HepG2 (cell line): ENCODE measurements around the gene COPS7B. TPM values are rescaled to one million over a fixed set of nuclear protein-coding genes. Genes with fewer than 3 reads are reported as not detected.

Experiments used
- ATAC-seq: fragments of 200-7000 bp; cut with Tn5 transposase; 3 replicates; pipeline ENCODE4 v1.9.1; 2020; ENCODE audit warnings: mild to moderate bottlenecking, moderate library complexity
- BruUV-seq: library from RNA; stranded (reverse); fragments of 400-500 nt; replicated peaks from 2 replicates; lab custom pipeline; 2021; lab: Mats Ljungman, UMichigan
- CTCF ChIA-PET: fragments of 300-600 bp; formaldehyde crosslinking; extraction: SDS; loops from one replicate; lab custom pipeline; 2021; ENCODE audit warnings: low total read pairs, inconsistent platforms, low intra/inter-chr PET ratio; lab: Yijun Ruan, JAX
- POLR2A ChIA-PET: fragments of 350-600 bp; sonication (Branson Sonifier 250); formaldehyde crosslinking; loops from one replicate; lab custom pipeline; 2020; ENCODE audit warnings: antibody characterized with exemption, inconsistent platforms; lab: Yijun Ruan, JAX
- DNase-seq: peaks from one replicate; pipeline ENCODE4 v3.0.0-alpha.2; 2015; ENCODE audit warnings: low spot score
- FAIRE-seq: peaks from 3 replicates; lab custom pipeline; 2011; peaks lifted over from hg19 to GRCh38; lab: Jason Lieb, UNC
- H2AFZ ChIP-seq: one replicate; pipeline ENCODE4 v1.6.1; 2011; ENCODE audit warnings: low read length, inconsistent platforms
- H3K27ac ChIP-seq: fragments of 300-600 bp; 3 replicates; pipeline ENCODE4 v1.8.0; 2011; ENCODE audit warnings: mixed run types, mild to moderate bottlenecking, mixed read lengths, low read length, inconsistent platforms; ENCODE audit not compliant: insufficient read depth; ENCODE audit errors: extremely low read length
- H3K27me3 ChIP-seq, 2 experiments: fragments of 200-600 bp in 1 of 2; 2 replicates in 1 of 2; 3 replicates in 1 of 2; pipeline versions ENCODE4 v1.6.0 to v1.8.0; 2011; ENCODE audit warnings: low read length in 2 of 2, mild to moderate bottlenecking in 2 of 2, moderate library complexity in 2 of 2, inconsistent platforms in 1 of 2; ENCODE audit not compliant: insufficient read depth in 2 of 2, control insufficient read depth in 1 of 2
- H3K36me3 ChIP-seq, 2 experiments: fragments of 200-600 bp in 1 of 2; replicated peaks in 1 of 2; 2 replicates in 1 of 2; 3 replicates in 1 of 2; pipeline versions ENCODE4 v1.5.1 to v1.8.0; 2011; ENCODE audit warnings: low read length in 2 of 2, inconsistent platforms in 1 of 2; ENCODE audit not compliant: insufficient read depth in 2 of 2, control insufficient read depth in 1 of 2
- H3K4me1 ChIP-seq: 2 replicates; pipeline ENCODE4 v1.5.1; 2012; ENCODE audit warnings: low read length, inconsistent platforms; ENCODE audit not compliant: insufficient read depth
- H3K4me2 ChIP-seq: 2 replicates; pipeline ENCODE4 v1.6.0; 2011; ENCODE audit warnings: low read depth, low read length, inconsistent platforms
- H3K4me3 ChIP-seq, 3 experiments: fragments of 200-600 bp in 1 of 3; sonication (generic), shearing (Covaris generic) in 1 of 3; replicated peaks in 1 of 3; 2 replicates each; pipeline ENCODE4 v1.5.1; 2011 to 2016; ENCODE audit warnings: low read length in 3 of 3, inconsistent platforms in 2 of 3, low read depth in 2 of 3, mild to moderate bottlenecking in 2 of 3, control low read depth in 1 of 3, mixed read lengths in 1 of 3; ENCODE audit not compliant: insufficient read depth in 1 of 3
- H3K79me2 ChIP-seq: one replicate; pipeline ENCODE4 v1.6.1; 2011; ENCODE audit warnings: low read length, inconsistent platforms; ENCODE audit not compliant: insufficient read depth
- H3K9ac ChIP-seq: 2 replicates; pipeline ENCODE4 v1.6.0; 2011; ENCODE audit warnings: mild to moderate bottlenecking, low read depth, low read length, inconsistent platforms; ENCODE audit not compliant: insufficient read depth
- H3K9me3 ChIP-seq: 2 replicates; pipeline ENCODE4 v1.5.1; 2012; ENCODE audit warnings: mild to moderate bottlenecking, low read length
- H4K20me1 ChIP-seq: 2 replicates; pipeline ENCODE4 v1.6.0; 2011; ENCODE audit warnings: inconsistent platforms, mild to moderate bottlenecking, low read length, moderate library complexity; ENCODE audit not compliant: insufficient read depth
- AGO1 ChIP-seq: fragments of 200-400 bp; formaldehyde crosslinking; IDR thresholded peaks from 2 replicates; pipeline ENCODE4 v1.6.1; 2017; ENCODE audit warnings: mild to moderate bottlenecking, low read depth, low read length, moderate library complexity; ENCODE audit not compliant: poor library complexity, severe bottlenecking
- CENPX ChIP-seq: sonication (generic); formaldehyde crosslinking; IDR thresholded peaks from 2 replicates; pipeline ENCODE4 v1.9.0; 2021; ENCODE audit warnings: mild to moderate bottlenecking, missing genetic modification reagents, moderate library complexity
- FOXO4 ChIP-seq: sonication (generic); formaldehyde crosslinking; conservative IDR thresholded peaks from 2 replicates; pipeline ENCODE4 v1.8.1; 2023; ENCODE audit warnings: missing genetic modification reagents
- NFE2 ChIP-seq: sonication (generic); formaldehyde crosslinking; IDR thresholded peaks from 2 replicates; pipeline ENCODE4 v1.4.0; 2020; ENCODE audit warnings: missing genetic modification reagents
- PAXIP1 ChIP-seq: sonication (generic); formaldehyde crosslinking; conservative IDR thresholded peaks from 2 replicates; pipeline ENCODE4 v1.4.0; 2020; ENCODE audit warnings: mild to moderate bottlenecking, missing genetic modification reagents, moderate library complexity
- PHF20 ChIP-seq: sonication (generic); formaldehyde crosslinking; IDR thresholded peaks from 2 replicates; pipeline ENCODE4 v1.5.0; 2020; ENCODE audit warnings: mild to moderate bottlenecking, missing genetic modification reagents
- RBFOX2 ChIP-seq: fragments of 200-400 bp; formaldehyde crosslinking; IDR thresholded peaks from 2 replicates; pipeline ENCODE4 v1.6.1; 2017; ENCODE audit warnings: low read depth, mild to moderate bottlenecking, low read length
- TCF12 ChIP-seq, 2 experiments: fragments of 450-650 bp in 1 of 2; sonication (generic) in 1 of 2; formaldehyde crosslinking in 1 of 2; IDR thresholded peaks; 2 replicates each; pipeline versions ENCODE4 v1.6.1 to v1.8.0; 2017 to 2022; ENCODE audit warnings: antibody characterized with exemption in 1 of 2, mild to moderate bottlenecking in 1 of 2, missing genetic modification reagents in 1 of 2, moderate library complexity in 1 of 2
- TGIF2 ChIP-seq: IDR thresholded peaks from 2 replicates; pipeline ENCODE4 v1.6.1; 2016; ENCODE audit warnings: control low read depth, missing compliant biosample characterization
- ZBTB7A ChIP-seq: sonication (generic); formaldehyde crosslinking; IDR thresholded peaks from 2 replicates; pipeline ENCODE4 v1.8.0; 2022; ENCODE audit warnings: mild to moderate bottlenecking, missing genetic modification reagents
- ZNF333 ChIP-seq: sonication (generic); formaldehyde crosslinking; IDR thresholded peaks from 2 replicates; pipeline ENCODE4 v1.4.0; 2020; ENCODE audit warnings: mild to moderate bottlenecking, missing genetic modification reagents, borderline replicate concordance
- ZNF589 ChIP-seq: sonication (generic); formaldehyde crosslinking; conservative IDR thresholded peaks from 2 replicates; pipeline ENCODE4 v1.8.0; 2022; ENCODE audit warnings: mild to moderate bottlenecking, moderate library complexity, missing genetic modification reagents
- ZNF749 ChIP-seq: sonication (generic); formaldehyde crosslinking; IDR thresholded peaks from 2 replicates; pipeline ENCODE4 v1.8.0; 2022; ENCODE audit warnings: mild to moderate bottlenecking, missing genetic modification reagents, moderate library complexity, borderline replicate concordance
- WGBS: methylation state at CpG from one replicate; pipeline ENCODE4 v1.1.6; 2017; ENCODE audit warnings: low lambda C conversion rate; 5-methylcytosine and 5-hydroxymethylcytosine counted together
- in situ Hi-C: cut with HindIII; loops from 2 replicates; pipeline ENCODE4 v1.10.0; 2017; ENCODE audit warnings: low pct_unique_long_range_greater_than_20kb; ENCODE audit not compliant: extremely low pct_ligation_motif_present
- intact Hi-C: fragments of 100-400 bp; cut with micrococcal nuclease; formaldehyde crosslinking; loops from one replicate; pipeline ENCODE4 v1.10.0; 2022; ENCODE audit not compliant: unreplicated experiment
- polyA plus RNA-seq, 8 experiments: library from polyadenylated mRNA; depleted of rRNA in 3 of 8; stranded (reverse) in 7 of 8; unstranded in 1 of 8; fragments of >200 nt; fragmentation: Illumina TruSeq in 4 of 8; extraction: Trizol in 4 of 8; gene quantifications; 2 replicates each; pipeline versions ENCODE4 v1.2.1 to v1.2.3, GENCODE V29; 2011 to 2016; ENCODE audit warnings: low read depth in 4 of 8, missing spikeins in 1 of 8, mixed read lengths in 1 of 8; ENCODE audit not compliant: insufficient read depth in 1 of 8
- total RNA-seq, 5 experiments: library from RNA; depleted of rRNA; stranded (reverse); fragments of >200 nt; fragmentation: Illumina TruSeq; extraction: Trizol; gene quantifications; 2 replicates each; pipeline ENCODE4 v1.2.3, GENCODE V29; 2016; ENCODE audit warnings: low read depth in 1 of 5
- TF ChIP-seq, protein P1 (sequence below): sonication (generic); formaldehyde crosslinking; IDR thresholded peaks from 2 replicates; pipeline ENCODE4 v1.9.0; 2021; ENCODE audit warnings: missing genetic modification reagents, borderline replicate concordance
- TF ChIP-seq, protein P2 (sequence below): sonication (generic); formaldehyde crosslinking; IDR thresholded peaks from 2 replicates; pipeline ENCODE4 v1.8.0; 2022; ENCODE audit warnings: mild to moderate bottlenecking, missing genetic modification reagents, moderate library complexity

The COPS7B gene
- total and polyA plus RNA-seq, 2 of the 13 experiments (the other 11 are each of a cell fraction or from before 2014, with no cell fraction given) = 30.6 to 62.7 TPM

GRCh38 chr2:231737761-231738160, 48.5 kb upstream of the COPS7B start:
- CTCF ChIA-PET = no interaction called here
- no peak overlapping the region for H2AFZ ChIP-seq

More at GRCh38 chr2:231737761-231738160, 48.5 kb upstream of the COPS7B start:
- Histone ChIP-seq H3K4me1 (no peaks in the 10 kb centered on the region), H3K9ac (no peak overlapping the region), H3K27me3 (no peaks in the 10 kb centered on the region), H3K36me3 (no peaks in the 10 kb centered on the region), H3K4me2 (no peak overlapping the region), H3K27ac (no peak overlapping the region), H3K4me3 (no peak overlapping the region), H3K79me2 (no peaks in the 10 kb centered on the region), H4K20me1 (no peaks in the 10 kb centered on the region), H3K9me3 (no peaks in the 10 kb centered on the region)
- in situ Hi-C loops (no loop called here), intact Hi-C loops (no loop called here)
- BruUV-seq = no TSS peak
- POLR2A ChIA-PET = no interaction called here
- FAIRE-seq (no peak), DNase-seq (no peak), ATAC-seq (no peak)
- TF ChIP-seq CENPX (no peak), TGIF2 (no peak), ZNF333 (CRISPR knock-in tag) (no peak), PAXIP1 (CRISPR knock-in tag) (no peak), ZBTB7A (CRISPR knock-in tag) (no peak), FOXO4 (CRISPR knock-in tag) (no peak), ZNF589 (CRISPR knock-in tag) (no peak), AGO1 (no peak), TCF12 (IDR thresholded peaks at IDR 0.05) (no peak), TCF12 (CRISPR knock-in tag; IDR thresholded peaks at IDR 0.05) (no peak), RBFOX2 (no peak), NFE2 (CRISPR knock-in tag) (no peak), PHF20 (CRISPR knock-in tag) (no peak), ZNF749 (no peak)
- TF ChIP-seq, protein P1, sequence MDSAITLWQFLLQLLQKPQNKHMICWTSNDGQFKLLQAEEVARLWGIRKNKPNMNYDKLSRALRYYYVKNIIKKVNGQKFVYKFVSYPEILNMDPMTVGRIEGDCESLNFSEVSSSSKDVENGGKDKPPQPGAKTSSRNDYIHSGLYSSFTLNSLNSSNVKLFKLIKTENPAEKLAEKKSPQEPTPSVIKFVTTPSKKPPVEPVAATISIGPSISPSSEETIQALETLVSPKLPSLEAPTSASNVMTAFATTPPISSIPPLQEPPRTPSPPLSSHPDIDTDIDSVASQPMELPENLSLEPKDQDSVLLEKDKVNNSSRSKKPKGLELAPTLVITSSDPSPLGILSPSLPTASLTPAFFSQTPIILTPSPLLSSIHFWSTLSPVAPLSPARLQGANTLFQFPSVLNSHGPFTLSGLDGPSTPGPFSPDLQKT (CRISPR knock-in tag) = no peak
- TF ChIP-seq, protein P2, sequence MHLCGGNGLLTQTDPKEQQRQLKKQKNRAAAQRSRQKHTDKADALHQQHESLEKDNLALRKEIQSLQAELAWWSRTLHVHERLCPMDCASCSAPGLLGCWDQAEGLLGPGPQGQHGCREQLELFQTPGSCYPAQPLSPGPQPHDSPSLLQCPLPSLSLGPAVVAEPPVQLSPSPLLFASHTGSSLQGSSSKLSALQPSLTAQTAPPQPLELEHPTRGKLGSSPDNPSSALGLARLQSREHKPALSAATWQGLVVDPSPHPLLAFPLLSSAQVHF (CRISPR knock-in tag) = no peak
- 87% methylated on average over 7 of the region's 7 CpGs for WGBS
